KOPT-K1 (cell line): ENCODE results near the gene KLK13.

Source experiments
- H3K27ac ChIP-seq: fragments of 200-600 bp; sonication (generic); 2 replicates; pipeline ENCODE4 v1.5.1; 2016; ENCODE audit warnings: antibody characterized with exemption, mild to moderate bottlenecking, low read depth, low read length; ENCODE audit not compliant: poor library complexity, severe bottlenecking
- H3K36me3 ChIP-seq: fragments of 200-600 bp; sonication (generic); 2 replicates; pipeline ENCODE4 v1.5.1; 2017; ENCODE audit warnings: antibody characterized with exemption, mild to moderate bottlenecking, low read length, moderate library complexity; ENCODE audit not compliant: insufficient read depth
- H3K9me3 ChIP-seq: fragments of 200-600 bp; sonication (generic); 2 replicates; pipeline ENCODE4 v1.5.1; 2017; ENCODE audit warnings: antibody characterized with exemption, low read length, mild to moderate bottlenecking; ENCODE audit not compliant: insufficient read depth, poor library complexity, severe bottlenecking

The KLK13 gene

DNA sequence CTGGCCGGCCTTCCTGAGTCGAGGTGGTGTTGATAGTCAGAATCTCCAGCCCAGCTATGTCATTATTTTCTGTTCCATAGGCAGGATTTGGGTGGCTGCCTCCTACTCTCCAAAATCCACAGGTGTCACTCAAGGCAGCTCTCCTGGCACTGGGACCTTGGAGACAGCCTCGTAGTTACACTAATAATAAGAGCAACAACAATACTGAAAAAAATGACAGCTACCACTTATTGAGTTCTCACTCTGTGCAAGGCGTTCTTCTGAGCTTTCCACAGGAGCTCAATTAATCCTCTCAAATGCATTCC is 17.9 kb downstream of the KLK13 start:
- Histone ChIP-seq H3K36me3 (no peaks in the 10 kb centered on the region), H3K9me3 (peaks cover 7% of the 10 kb centered on the region), H3K27ac (no peak overlapping the region)

DNA sequence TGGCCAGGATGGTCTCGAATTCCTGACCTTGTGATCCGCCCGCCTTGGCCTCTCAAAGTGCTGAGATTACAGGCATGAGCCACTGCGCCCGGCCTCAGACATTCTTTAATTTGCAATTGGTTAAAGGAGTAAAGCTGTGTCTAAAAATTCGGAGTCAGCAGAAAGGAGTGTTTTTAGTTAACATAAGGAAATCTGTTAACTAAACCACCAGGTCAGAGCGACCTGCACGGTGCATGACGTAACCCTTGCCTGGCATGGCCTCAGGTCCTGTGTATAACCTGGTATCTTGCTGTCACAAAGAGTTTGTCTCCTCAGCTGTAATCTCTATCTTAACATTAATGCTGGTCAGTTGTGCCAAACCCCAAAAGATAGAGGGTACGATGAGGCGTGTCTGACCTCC is 20.6 kb downstream of the KLK13 start:
- Histone ChIP-seq H3K9me3 (no peaks in the 10 kb centered on the region), H3K27ac (no peak overlapping the region), H3K36me3 (no peaks in the 10 kb centered on the region)

DNA sequence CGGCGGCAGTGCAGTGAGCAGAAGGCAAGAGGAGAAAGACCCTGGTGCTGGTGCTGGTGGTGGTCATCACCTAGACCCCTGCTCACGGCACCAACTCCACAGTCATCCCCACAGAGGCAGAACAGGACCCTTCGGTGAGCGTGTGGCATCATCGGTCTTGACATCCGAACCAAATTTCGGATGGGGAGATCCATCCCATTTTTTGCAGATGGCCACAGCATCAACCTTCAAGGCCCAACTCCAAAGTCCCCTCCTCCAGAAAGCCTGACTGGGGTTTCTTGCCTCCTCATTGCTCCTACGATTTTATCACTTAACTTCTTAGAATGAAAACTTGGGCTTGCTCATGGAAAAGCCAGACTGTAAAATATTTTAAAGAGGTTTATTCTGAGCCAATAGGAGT is 21.4 kb downstream of the KLK13 start:
- no peak overlapping the region for H3K27ac ChIP-seq
- H3K36me3 ChIP-seq, result no peaks in the 10 kb centered on the region
- H3K9me3 ChIP-seq, result no peaks in the 10 kb centered on the region

DNA sequence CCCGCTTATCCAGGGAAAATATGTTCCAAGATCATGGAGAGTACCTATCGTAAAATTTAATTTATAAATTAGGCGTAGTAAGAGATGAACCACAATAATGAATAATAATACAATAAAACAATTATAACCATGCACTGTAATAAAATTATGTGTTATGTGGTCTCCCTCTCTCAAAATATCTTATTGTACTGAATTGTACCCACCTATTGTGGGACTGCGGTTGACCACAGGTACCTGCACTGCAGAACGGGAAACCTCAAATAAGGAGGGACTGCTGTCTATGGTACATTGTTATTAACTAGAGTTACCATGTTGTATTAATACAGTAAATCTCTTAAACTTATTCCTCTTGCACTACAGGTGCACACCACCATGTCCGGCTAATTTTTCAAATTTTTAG is 24.7 kb downstream of the KLK13 start:
- H3K9me3 ChIP-seq, result no peaks in the 10 kb centered on the region
- no peak overlapping the region for H3K27ac ChIP-seq
- no peaks in the 10 kb centered on the region for H3K36me3 ChIP-seq

DNA sequence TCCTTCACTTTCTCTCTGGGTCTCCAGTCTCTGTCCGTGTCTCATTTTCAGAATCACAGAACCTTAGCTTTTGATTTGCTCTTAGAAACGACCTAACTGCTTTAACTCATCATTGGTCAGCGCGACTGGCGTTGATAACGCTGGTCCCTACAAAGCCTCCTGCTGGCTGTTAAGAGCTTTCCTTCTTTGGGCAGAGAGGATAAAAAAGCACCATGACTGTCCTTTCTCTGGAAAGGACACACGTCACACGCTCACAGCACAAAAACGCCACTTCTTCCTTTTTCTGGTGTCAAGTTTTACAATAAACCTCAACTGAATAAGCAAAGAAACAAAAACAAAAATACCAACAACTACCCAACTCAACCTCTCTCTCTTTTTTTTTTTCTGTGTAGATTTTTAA is 28.4 kb downstream of the KLK13 start:
- Histone ChIP-seq H3K9me3 (no peaks in the 10 kb centered on the region), H3K27ac (no peak overlapping the region), H3K36me3 (no peaks in the 10 kb centered on the region)

DNA sequence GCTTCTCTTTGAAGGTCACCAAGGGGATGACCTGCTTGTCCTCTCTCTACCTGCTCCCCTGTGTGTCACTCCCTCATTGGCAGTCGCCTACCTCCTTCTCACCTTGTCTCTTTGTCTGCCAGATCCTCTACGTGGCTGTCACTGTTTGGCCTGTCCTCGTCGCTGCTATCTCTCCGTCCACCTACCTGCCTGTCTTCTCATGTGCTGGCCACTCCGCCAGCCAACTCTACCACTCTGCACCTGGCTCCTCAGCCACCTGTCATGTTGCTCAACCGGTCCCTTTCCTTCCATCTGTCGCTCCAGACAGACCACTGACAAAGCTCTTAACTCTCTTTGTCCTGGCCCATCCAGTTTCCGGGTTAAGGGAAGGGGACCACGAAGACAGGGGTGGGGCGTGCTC is 30.2 kb downstream of the KLK13 start, which contains the start of gene KLK12:
KLK12 (minus strand) TSS at position 299 of the 400 bp plus-strand sequence. CDS start 381 bp downstream, outside the sequence.
- no peaks in the 10 kb centered on the region for H3K9me3 ChIP-seq
- H3K27ac ChIP-seq, result no peak within 1 kb of the TSS
- H3K36me3 ChIP-seq, result no peaks in the 10 kb centered on the region

DNA sequence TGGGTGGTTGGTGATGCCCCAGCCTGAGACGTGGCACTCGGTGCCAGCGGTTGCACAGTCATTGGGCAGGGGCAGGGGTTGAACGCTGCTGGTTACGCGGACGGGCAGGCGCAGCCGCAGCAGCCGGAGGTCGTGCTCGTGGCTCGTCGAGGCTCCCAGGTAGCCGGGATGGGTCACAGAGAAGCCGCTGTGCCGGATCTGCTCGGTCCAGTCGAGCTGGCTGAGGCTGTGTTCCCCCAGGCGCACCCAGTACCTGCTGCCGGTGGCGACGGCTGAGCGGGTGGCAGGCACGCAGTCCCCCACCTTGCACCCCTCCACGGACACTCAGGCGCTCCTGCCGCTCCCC is 33.0 kb downstream of the KLK13 start:
- H3K27ac ChIP-seq, result no peak overlapping the region
- no peaks in the 10 kb centered on the region for H3K9me3 ChIP-seq

DNA sequence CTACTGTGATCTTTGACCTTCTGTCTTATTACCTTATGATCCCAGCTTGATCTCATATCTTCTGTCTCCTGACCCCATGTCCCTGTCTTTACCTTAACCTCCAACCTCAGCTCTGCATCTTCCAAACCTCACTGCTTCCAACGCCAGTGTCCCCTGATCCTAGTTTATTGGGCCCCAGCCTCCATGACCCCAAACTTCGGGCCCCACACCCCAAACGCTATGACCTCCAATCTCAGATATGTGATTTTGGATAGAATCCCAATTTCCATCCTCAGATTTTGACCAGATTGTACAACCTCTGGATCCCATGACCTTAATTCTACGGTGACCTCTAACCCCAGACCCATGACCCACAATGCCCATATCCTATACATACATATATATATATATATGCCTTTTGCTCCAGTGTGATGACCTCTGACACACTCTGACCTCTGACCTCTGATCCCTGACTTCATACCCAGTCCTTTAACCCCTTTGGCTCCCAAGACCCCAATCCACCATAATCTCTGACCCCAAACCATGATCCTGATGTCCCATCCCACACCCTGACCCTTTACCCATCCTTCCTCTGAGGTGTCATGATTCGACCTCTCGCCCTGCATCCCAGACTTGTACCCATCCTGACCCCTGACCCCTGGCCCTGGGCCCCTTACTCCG is 33.5 kb downstream of the KLK13 start:
- H3K36me3 ChIP-seq, result no peaks in the 10 kb centered on the region
- H3K9me3 ChIP-seq, result no peaks in the 10 kb centered on the region
- no peak overlapping the region for H3K27ac ChIP-seq

More for the DNA sequence above, 33.0 kb downstream of the KLK13 start:
- no peaks in the 10 kb centered on the region for H3K36me3 ChIP-seq

DNA sequence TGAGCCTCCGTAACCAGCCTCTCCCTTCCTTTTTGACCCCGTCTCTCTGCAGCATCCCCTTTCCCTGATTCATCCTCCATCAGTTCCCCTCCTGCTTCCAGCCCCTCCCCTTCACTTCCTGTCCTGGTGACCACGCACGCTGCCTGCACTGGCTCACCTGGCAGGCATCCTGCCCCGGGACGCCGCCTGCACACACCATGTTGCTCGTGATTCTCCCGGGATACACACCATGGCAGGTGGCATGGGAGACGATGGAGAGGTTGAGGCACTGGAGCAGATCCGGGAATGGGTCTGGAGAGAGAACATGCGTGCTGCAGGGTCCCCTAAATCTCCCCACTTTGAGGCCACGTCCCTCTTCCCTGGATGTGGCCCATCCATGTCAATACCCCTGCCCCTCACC is 34.3 kb downstream of the KLK13 start:
- Histone ChIP-seq H3K9me3 (no peaks in the 10 kb centered on the region), H3K36me3 (no peaks in the 10 kb centered on the region)

DNA sequence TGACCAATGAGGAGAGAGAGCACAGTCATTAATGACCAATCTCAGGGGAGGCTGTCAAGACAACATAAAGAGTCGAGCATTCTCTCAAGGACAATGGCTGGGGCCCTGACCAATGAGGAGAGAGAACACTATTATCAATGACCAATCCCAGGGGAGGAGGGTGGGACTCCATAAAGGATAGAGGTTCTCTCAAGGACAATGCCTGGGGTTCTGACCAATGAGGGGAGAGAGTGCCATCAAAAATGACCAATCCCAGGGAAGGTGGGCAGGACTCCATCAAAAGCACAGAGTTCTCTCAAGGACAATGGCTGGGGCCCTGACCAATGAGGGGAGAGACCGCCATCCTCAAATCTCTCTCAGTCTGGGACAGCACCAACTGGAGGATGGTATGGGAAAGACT is 35.2 kb downstream of the KLK13 start:
- Histone ChIP-seq H3K9me3 (no peaks in the 10 kb centered on the region), H3K36me3 (no peaks in the 10 kb centered on the region), H3K27ac (no peak overlapping the region)

More for the DNA sequence above, 34.3 kb downstream of the KLK13 start:
- H3K27ac ChIP-seq, result no peak overlapping the region

DNA sequence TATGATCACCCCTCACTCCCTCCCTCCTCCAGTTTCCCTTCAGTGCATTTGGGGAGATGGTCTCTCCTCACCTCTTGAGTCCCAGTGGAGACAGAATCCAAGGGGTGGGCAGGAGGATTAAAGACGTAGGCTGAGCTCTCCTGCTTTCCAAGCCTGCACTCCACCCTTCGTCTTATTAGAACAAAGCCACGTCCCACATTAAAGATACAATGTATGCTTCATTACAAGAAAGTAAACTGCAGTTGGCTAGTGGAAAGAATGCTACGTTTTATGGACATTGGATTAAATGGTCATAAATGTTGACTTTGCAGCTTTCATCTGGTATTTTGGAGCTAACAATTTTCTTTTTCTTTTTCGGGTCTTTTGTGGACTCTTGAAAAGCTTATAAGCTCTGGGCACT is 37.0 kb downstream of the KLK13 start:
- Histone ChIP-seq H3K36me3 (no peaks in the 10 kb centered on the region), H3K27ac (no peak overlapping the region), H3K9me3 (no peaks in the 10 kb centered on the region)

DNA sequence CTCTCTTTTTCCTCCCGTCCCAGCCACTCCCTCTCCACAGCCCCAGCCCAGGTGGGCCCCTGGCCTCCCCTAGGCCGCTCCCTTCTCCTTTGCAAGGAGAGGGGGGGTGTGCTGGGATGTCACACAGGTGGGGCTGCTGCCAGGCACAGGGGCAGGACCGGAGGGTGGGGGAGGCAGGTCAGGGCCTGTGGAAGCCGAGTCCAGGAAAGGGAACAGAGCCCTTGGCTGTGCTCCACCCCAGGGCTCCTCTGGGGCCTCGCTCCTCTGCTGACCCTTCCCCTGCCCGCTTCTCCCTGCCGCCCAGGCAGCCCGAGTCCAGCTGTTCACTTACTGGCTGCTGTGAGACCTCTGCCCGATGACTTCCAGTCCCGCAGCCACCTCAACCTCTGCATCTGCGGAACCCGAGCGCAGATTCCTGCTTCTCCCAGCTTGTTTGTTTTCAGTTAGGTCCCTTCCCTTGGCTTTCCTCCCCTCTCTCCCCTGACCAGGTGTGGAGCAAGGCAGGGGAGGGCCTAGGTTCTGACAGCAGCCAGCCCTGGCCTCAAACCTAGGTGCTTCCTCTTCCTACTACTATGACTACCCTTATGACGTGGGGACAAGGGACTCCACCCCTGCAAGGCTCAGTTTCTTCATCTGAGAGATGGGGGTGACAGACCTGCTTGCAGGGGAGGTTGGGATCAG is 37.6 kb downstream of the KLK13 start:
- Histone ChIP-seq H3K27ac (no peak overlapping the region), H3K9me3 (no peaks in the 10 kb centered on the region), H3K36me3 (no peaks in the 10 kb centered on the region)

DNA sequence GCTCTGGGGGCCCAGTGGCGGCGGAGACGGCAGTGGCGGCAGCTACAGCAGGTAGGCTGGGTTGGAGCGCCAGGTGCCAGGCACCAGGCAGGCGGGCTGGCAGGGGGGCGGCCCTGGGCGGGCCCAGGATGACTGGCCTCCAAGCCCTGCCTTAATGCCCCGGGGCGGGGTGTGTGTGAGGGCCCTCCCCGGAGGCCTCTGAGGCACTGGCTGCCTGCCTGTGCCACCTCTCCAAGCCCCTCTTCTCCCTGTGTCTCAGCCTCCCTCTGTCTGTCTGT is 38.4 kb downstream of the KLK13 start, which contains the start of gene KLK11:
KLK11 (minus strand) TSS at position 63 of the 278 bp plus-strand sequence. CDS start 985 bp downstream, outside the sequence.
- no peaks in the 10 kb centered on the region for H3K9me3 ChIP-seq
- no peak within 1 kb of the TSS for H3K27ac ChIP-seq
- H3K36me3 ChIP-seq, result no peaks in the 10 kb centered on the region

DNA sequence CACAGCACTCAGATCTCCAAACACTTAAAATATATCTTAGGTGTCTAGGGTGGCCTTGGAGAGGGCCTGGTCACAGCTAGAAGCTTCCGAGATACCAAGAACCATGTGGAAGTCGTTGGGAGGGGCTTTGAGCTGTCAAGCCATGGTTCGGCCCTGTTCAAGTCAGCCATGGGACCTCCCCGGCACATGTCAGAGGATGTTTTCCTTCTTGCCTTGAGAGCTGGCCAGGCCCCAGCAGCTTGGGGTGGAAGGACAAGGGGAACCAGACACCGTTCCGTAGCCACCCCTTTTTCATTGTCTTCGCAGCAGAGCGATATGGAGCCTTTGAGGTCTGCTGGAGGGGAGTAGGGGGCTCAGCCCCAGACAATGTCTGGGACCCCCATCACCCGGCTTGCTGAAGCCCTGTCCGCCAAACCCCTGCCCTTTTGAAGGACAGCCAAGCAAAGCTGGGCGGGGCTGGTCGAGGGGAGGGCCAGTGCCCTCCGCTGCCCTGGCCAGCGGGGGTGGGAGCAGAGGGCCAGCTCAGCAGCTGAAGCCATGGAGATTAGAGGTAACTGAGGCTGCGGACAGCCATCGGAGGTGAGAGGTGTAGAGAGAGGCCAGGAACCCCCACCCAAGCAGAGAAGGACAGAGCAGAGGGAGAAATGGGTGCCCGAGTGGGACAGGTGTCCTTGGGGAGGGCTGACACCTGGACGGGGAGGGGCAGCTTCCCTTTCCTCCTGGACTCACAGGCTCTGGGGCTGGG is 38.9 kb downstream of the KLK13 start:
- no peak overlapping the region for H3K27ac ChIP-seq
- H3K9me3 ChIP-seq, result no peaks in the 10 kb centered on the region
- H3K36me3 ChIP-seq, result no peaks in the 10 kb centered on the region

DNA sequence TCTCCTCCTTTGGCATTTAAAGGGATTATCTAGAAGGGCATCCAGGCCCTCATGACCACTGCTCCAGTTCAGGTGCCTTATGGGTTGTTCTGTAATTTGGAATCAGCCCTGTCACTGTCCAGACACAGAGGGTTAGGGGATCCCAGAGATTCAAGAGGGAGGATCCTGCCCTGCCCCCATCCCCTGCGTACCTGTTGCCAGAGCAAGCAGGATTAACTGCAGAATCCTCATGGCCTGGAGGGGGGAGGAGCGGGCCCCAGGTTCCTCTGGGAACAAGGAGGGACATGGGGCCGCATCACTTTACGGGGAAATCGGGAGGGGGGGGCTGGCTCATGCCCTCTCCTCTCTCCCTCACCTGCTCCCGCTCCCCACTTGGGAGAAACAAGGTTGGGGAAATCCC is 39.5 kb downstream of the KLK13 start:
- no peak overlapping the region for H3K27ac ChIP-seq
- H3K36me3 ChIP-seq, result no peaks in the 10 kb centered on the region
- H3K9me3 ChIP-seq, result no peaks in the 10 kb centered on the region

DNA sequence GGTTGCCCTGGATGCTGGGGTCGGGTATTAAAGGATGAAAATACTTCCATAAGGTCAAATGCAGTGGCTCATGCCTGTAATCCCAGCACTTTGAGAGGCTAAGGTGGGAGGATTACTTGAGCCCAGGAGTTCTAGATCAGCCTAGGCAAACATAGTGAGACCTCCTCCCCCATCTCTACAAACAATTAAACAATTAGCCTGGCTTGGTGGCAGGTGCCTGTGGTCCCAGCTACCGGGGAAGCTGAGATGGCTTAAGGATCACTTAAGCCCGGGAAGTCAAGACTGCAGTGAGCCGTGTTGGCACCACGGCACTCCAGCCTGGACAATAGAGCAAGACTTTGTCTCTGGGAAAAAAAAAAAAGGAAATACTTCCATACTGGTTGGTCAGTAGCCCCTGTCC is 40.0 kb downstream of the KLK13 start:
- H3K36me3 ChIP-seq, result no peaks in the 10 kb centered on the region
- H3K9me3 ChIP-seq, result no peaks in the 10 kb centered on the region
- no peak overlapping the region for H3K27ac ChIP-seq
